ENCODE results near the gene KLHL42. TPM values are rescaled to one million over a fixed set of nuclear protein-coding genes. Genes with fewer than 3 reads are reported as not detected.
"Not testable (repeated sequence)": the region's sequence is repeated elsewhere in the genome, so short reads cannot be mapped to it uniquely, and the experiment has no call there.

KLHL42 gene
- total RNA-seq, 1 donor from 2014 or later: 77.3 TPM

DNA sequence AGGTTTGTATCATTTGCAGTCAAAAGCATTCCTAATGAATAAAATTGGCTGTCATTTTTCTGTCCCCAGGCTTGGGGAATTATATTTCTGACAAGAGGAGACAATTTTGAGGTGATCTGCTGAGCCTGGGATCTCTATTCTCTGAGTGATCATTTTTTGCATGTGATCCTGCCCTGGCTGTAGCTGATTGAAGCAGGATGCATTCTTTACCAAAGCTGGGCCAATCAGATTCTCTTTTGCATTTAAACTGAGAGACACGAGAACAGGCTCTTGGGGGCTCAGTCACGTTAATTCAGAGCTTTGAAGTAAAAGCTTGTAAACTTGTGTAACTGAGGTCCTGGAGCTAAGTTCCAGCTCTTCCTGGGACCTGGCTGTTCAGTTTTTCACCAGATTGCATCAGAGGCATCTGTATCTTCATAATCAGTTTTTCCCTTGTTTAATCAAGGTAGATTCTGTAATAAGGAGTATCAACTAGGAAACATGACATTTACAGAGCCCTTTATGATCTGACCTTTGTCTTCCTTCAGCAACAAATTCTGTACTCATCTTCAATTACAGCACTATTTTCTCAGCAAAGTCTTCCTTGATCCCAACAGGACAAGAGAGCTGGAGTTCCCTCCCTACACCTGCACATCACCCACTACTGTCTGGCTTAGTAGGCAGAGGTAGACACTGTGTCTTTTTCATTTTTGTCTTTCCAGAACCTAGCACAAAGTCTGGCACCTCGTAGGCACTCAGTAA is 35.0 kb downstream of the KLHL42 start:
- peak; percentile 21 for DNase-seq (ENCODE audit: low spot score)

- DNase-seq (ENCODE audit: low spot score): no peak
Measured at GRCh38 chr12:27817766-27818165, 37.7 kb downstream of the KLHL42 start.

GRCh38 chr12:27818401-27818918 is 38.4 kb downstream of the KLHL42 start:
- no peak for DNase-seq (ENCODE audit: low spot score)

DNA sequence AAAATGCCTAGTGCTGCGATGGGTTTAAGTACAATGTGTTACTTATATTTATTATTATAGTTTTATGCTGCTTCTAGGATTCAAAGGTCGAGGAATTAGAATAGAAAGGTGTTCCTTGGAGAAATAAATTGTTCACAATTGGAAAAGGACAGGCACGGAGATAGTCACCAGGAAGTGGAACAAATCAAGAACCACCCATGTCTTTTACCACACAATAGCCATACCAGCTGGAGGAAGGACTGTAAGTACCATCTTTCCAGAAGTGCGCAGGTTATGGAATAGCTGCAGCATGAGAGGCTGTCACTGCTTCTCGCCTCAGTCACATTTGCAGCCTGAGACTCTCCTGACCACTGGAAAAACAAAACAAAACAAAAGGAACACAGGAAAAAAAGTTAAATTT is 40.5 kb downstream of the KLHL42 start:
- no peak for DNase-seq (ENCODE audit: low spot score)

GRCh38 chr12:27821259-27821973 is 41.4 kb downstream of the KLHL42 start:
- DNase-seq (ENCODE audit: low spot score): peak; percentile 80

GRCh38 chr12:27822076-27822712 is 42.2 kb downstream of the KLHL42 start:
- DNase-seq (ENCODE audit: low spot score): no peak

DNA sequence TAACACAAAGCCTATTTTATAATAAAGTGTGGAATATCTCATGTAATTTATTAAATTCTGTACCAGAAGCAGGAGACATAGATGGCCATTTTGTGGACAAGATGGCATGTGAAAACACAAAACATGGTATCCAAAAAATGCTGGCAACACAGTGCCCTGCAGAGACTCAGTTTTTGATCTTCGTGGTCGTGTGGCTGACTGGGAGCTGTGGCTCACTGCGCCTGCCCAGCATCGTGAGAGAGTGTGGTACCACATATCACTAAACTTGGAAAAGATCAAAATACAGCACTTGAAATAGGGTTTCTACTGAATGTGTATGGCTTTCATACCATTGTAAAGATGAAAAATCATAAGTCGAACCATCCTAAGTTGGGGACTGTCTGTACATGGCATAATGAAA is 43.0 kb downstream of the KLHL42 start:
- DNase-seq (ENCODE audit: low spot score): no peak

DNA sequence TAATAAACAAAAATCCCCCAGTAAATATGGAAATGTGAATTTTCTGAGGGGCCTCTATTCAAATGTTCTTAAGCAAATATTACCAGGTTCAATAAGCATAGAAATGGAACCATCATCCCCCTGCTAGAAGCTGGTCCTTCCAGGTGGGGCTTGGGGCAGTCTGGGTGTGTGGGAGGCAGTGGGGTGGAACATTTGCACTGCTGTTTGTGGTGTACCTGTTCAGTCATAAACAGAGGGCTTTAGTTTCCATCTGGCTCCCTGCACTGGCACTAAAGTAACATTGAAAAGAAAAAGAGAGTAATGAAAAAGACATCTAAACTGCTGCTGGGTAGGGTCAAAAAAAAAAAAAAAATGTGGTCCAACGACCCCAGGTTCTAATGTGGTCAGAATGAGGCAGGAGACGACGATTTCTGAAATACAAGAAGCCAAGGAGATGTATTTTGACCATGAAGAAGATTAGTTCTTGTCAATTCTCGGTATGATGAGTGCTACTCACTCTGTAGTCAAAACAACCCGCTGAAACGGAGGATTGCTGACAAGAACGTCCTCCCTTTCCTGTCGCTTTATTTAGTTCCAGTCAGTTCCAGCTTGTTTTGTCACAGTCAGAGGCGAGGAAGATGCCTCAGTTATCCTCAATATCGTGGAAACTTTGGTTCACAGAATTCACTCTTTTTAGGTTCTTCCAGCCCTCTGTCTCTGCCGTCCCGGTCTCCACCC is 44.3 kb downstream of the KLHL42 start:
- DNase-seq (ENCODE audit: low spot score): no peak

- DNase-seq (ENCODE audit: low spot score): no peak
Measured at GRCh38 chr12:27826076-27826475, 46.0 kb downstream of the KLHL42 start.

- DNase-seq (ENCODE audit: low spot score): no peak
Measured at GRCh38 chr12:27828196-27828595, 48.2 kb downstream of the KLHL42 start.

- DNase-seq (ENCODE audit: low spot score): no peak
Measured at GRCh38 chr12:27838543-27839185, 58.6 kb downstream of the KLHL42 start.

DNA sequence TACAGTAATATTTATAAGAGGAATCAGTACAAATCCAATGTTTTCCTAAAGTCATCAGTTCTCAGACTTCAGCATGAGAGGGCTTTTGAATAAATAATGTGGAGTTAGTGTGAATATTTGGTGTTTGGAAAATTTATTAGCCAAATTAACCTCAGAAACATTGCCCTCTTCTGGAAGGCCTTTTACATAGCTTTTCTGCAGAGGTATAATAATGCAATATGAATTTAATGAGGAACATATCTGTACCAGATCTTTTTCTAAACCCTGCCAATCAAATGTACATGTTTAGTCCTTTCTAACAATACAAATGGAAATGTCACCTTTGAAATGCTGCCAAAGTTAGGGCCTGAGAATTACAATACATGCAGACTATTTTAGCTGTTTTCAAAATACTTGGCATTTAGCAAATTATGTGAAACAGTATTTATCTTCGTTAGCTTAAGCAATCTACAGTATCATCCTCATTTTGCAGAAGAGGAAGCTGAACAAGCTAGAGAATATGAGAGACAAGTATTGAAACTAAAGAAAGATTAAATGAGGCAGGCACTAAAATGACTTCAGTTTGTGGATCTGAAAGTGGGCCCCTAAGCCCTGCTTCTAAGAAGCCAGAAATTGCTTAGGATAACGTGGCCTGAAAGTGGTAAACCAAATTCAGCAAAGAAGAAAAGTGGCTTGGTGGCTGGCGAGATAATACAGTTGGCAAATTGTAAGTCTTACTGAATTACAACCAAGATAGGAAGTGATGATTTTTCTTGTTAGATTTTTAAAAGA is 60.4 kb downstream of the KLHL42 start:
- peak; percentile 59 for DNase-seq (ENCODE audit: low spot score)

DNA sequence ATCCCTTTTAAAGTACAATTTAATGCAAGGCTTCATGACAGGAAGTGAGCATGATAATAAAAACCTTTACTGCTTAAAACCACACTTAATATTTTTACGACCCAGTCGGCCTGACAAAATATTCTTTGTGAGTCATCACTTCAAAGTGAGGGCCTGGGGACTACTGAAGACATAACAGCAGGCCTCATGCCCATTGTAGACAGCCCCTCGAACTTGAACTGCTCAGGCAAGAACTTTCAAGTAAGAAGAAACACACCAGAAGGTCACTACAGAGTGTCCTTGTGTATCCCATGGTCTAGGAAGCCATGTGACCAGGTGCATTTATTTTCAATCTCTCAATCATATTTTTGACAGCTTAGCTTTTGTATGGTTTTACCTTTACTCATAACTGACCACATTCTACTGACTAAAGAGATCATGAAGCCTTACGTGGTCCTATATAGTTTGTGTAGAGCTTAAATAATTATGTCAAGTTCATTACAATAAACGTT is 61.4 kb downstream of the KLHL42 start:
- peak; percentile 91 for DNase-seq (ENCODE audit: low spot score)

DNA sequence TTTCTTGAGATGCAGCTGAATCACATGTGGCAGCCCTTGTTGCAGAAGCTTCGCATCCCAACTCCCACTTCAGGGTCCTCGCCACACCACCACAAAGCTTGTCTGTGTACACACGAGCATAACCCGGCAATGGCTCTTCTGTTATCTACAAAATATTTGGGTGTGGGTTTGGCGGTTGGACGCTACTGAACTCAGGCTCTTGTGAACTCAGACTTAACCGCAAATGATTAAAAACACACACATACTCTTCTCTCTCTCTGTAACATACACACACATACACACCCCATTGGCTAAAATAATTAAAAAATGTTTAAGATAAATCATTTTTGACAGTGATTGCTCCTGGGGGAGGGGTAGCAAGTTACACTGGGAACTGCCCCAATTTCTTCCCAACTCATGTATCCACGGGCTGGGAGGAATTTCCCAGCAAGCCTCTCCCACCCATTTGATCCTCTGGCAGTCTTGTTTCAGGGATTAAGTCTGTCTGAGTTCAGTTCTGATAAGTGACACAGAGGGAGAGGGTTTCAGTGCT is 63.7 kb downstream of the KLHL42 start:
- peak; percentile 96 for DNase-seq (ENCODE audit: low spot score)

GRCh38 chr12:27844366-27845090 is 64.5 kb downstream of the KLHL42 start:
- peak; percentile 86 for DNase-seq (ENCODE audit: low spot score)

DNA sequence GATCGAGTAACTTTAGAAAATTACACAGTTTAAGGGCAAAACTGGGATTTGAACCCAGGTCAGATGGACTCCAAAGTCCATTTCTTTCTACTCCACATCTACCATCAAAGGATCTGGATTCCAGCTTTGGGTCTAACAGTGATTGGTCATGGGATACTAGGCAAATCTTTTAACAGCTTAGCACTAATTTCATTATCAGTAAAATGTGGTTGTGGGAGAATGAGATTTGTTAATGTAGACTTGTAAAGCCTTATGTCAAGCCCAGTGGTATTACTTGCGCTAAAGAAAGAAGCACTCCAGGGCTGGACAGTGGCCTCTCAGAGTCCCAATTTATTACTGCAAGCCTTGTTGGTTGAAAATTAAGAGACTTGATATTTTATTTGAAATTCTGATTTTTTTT is 65.2 kb downstream of the KLHL42 start:
- DNase-seq (ENCODE audit: low spot score): peak; percentile 40

- not testable (repeated sequence) for DNase-seq (ENCODE audit: low spot score)
Measured at GRCh38 chr12:27845706-27846105, 65.7 kb downstream of the KLHL42 start.

DNA sequence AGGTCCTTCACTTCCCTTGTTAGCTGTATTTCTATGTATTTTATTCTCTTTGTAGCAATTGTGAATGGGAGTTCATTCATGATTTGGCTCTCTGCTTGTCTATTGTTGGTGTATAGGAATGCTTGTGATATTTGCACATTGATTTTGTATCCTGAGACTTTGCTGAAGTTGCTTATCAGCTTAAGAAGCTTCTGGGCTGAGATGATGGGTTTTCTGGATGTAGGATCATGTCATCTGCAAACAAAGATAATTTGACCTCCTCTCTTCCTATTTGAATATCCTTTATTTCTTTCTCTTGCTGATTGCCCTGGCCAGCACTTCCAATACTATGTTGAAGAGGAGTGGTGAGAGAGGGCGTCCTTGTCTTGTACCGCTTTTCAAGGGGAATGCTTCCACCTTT is 67.3 kb downstream of the KLHL42 start:
- not testable (repeated sequence) for DNase-seq (ENCODE audit: low spot score)

DNA sequence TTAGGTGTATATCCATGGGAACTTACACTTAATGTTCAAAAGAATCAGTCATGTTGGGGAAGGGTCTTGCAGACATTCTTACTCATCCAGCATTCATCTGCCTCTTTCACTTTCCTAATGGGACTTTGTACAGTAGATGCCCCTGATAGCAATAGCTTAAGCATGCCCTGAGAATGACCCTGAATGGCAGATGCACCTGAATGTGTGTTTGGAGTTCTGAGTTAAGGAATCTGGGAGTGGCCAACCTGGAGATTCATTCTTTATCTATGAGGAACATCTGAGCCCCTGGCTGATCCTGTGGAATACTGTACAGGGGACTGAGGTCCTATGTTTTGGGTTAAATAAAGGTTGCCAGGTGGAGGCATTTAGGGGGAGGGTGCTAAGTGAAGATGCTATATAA is 71.3 kb downstream of the KLHL42 start:
- DNase-seq (ENCODE audit: low spot score): no peak

Data from umbilical cord (tissue), 2 donors.